Gastroesophageal sphincter (tissue), 4 donors: ENCODE data around the gene CYBA. TPM values are rescaled to one million over a fixed set of nuclear protein-coding genes. Genes with fewer than 3 reads are reported as not detected.

Experiments
- ATAC-seq: fragments of 150-250 bp; one replicate; pipeline ENCODE4 v1.9.1; 2016; ENCODE audit warnings: mild to moderate bottlenecking, moderate library complexity
- H3K27ac ChIP-seq, 4 donors: fragments of 200-600 bp; sonication (generic) in 3 of 4; 1 replicate in 3 of 4; 2 replicates in 1 of 4; pipeline ENCODE4 v1.5.1; 2016 to 2019
- H3K27me3 ChIP-seq: fragments of 200-600 bp; sonication (generic); one replicate; pipeline ENCODE4 v1.5.1; 2019
- H3K36me3 ChIP-seq, 2 donors: fragments of 200-600 bp; sonication (generic); one replicate each; pipeline ENCODE4 v1.5.1; 2019; ENCODE audit warnings: control low read depth in 1 of 2
- H3K4me1 ChIP-seq, 3 donors: fragments of 200-600 bp; sonication (generic); 1 replicate in 2 of 3; 2 replicates in 1 of 3; pipeline ENCODE4 v1.5.1; 2016 to 2019; ENCODE audit warnings: control low read depth in 2 of 3
- H3K4me3 ChIP-seq, 2 donors: fragments of 200-600 bp; sonication (generic); one replicate each; pipeline ENCODE4 v1.5.1; 2019; ENCODE audit warnings: mild to moderate bottlenecking in 1 of 2, moderate library complexity in 1 of 2
- H3K9me3 ChIP-seq, 3 donors: fragments of 200-600 bp; sonication (generic); one replicate each; pipeline ENCODE4 v1.5.1; 2017 to 2019; ENCODE audit warnings: control low read depth in 2 of 3
- EP300 ChIP-seq: sonication (generic); formaldehyde crosslinking; IDR thresholded peaks from one replicate; pipeline ENCODE4 v1.6.1; 2017; ENCODE audit warnings: antibody characterized with exemption, mild to moderate bottlenecking
- POLR2A ChIP-seq, 2 donors: fragments of 450-650 bp; IDR thresholded peaks; one replicate each; pipeline ENCODE4 v1.6.1; 2017; ENCODE audit warnings: antibody characterized with exemption in 2 of 2, mild to moderate bottlenecking in 2 of 2, moderate library complexity in 1 of 2
- POLR2AphosphoS5 ChIP-seq: sonication (generic); formaldehyde crosslinking; IDR thresholded peaks from one replicate; pipeline ENCODE4 v1.6.1; 2017; ENCODE audit warnings: antibody characterized with exemption
- WGBS, 2 donors: methylation state at CpG; one replicate each; pipeline ENCODE4 v1.1.5; 2018; ENCODE audit warnings: low coverage in 1 of 2; 5-methylcytosine and 5-hydroxymethylcytosine counted together
- total RNA-seq, 4 donors: library from RNA; depleted of rRNA; stranded (reverse); fragments of >200 nt; gene quantifications; one replicate each; pipeline ENCODE4 v1.1.0, GENCODE V29; 2016
- TF ChIP-seq, protein P1 (sequence below), 4 experiments: fragments of 200-600 bp in 2 of 4; fragments of 450-650 bp in 2 of 4; sonication (generic) in 1 of 4; IDR thresholded peaks; one replicate each; pipeline ENCODE4 v1.5.1; 2017 to 2019; ENCODE audit warnings: antibody characterized with exemption in 4 of 4, mild to moderate bottlenecking in 2 of 4, moderate library complexity in 2 of 4

CYBA gene
- total RNA-seq, 4 donors from 2014 or later = 19.9 to 135 (median 79.1) TPM

DNA sequence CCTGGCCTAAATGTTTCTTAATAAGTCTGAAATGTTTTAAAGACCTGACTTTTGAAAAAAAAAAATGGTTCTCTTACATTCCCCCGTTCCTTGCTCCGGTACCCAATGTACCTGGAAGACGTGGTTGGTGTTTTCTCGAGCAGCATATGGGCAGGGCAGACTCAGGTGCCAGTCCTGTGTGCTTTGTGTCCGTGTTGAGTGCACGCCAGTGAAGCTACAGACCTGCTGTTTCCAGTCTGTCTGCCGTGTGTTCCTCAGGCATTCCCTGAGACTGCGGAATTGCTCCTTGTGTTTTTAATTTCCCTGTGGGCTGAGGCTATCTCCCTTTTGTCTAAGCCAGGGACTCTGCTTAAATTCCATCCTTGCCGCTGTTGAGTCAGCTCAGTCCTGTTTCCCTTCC is 24.2 kb downstream of the CYBA start:
- no peaks in the 10 kb centered on the region for H3K27me3 ChIP-seq
- H3K4me3 ChIP-seq = no peak overlapping the region
- no peak for TF ChIP-seq POLR2A (IDR thresholded peaks at IDR 0.05)
- TF ChIP-seq EP300 = no peak
- TF ChIP-seq, protein P1, sequence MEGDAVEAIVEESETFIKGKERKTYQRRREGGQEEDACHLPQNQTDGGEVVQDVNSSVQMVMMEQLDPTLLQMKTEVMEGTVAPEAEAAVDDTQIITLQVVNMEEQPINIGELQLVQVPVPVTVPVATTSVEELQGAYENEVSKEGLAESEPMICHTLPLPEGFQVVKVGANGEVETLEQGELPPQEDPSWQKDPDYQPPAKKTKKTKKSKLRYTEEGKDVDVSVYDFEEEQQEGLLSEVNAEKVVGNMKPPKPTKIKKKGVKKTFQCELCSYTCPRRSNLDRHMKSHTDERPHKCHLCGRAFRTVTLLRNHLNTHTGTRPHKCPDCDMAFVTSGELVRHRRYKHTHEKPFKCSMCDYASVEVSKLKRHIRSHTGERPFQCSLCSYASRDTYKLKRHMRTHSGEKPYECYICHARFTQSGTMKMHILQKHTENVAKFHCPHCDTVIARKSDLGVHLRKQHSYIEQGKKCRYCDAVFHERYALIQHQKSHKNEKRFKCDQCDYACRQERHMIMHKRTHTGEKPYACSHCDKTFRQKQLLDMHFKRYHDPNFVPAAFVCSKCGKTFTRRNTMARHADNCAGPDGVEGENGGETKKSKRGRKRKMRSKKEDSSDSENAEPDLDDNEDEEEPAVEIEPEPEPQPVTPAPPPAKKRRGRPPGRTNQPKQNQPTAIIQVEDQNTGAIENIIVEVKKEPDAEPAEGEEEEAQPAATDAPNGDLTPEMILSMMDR (IDR thresholded peaks at IDR 0.05) = no peak
- TF ChIP-seq POLR2AphosphoS5 = no peak
- H3K9me3 ChIP-seq = no peaks in the 10 kb centered on the region
- 88 to 91% methylated on average over 6 to 9 of the region's 9 CpGs for WGBS, 2 donors
- H3K27ac ChIP-seq = no peak overlapping the region
- peaks cover 0 to 100% of the 10 kb centered on the region in 2 donors for H3K36me3 ChIP-seq
- H3K4me1 ChIP-seq = no peaks in the 10 kb centered on the region
- no peak for ATAC-seq

DNA sequence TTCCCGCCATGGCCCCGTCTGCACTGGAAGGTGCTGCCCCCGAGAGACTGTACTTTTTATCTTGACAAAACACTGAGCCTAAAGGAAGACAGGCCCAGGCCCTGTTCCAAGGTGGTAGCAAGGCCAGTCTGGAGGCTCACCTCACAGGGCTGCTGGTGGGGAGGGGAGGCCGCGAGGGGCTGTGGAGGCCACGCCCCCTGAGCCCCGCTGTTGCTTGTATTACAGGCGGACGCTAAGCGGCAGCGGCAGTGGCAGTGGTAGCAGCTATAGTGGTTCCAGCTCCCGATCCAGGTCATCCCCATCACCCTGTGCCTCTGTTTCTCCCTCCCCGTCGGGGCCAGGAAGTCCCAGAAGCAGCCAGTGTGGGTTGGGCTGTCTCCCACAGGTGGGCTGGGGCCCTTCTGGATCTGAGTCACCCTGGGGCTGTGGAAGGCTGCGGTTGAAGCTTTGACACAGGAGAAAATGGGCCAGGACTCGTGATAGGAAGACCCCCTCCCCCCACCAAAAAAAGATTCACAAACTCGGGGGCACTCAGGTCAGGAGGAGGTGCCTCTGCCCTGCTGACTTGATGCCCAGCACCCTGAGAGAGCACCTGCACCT is 25.8 kb downstream of the CYBA start:
- ATAC-seq = no peak
- H3K4me3 ChIP-seq = no peak overlapping the region
- H3K36me3 ChIP-seq = peaks cover 0 to 94% of the 10 kb centered on the region in 2 donors

DNA sequence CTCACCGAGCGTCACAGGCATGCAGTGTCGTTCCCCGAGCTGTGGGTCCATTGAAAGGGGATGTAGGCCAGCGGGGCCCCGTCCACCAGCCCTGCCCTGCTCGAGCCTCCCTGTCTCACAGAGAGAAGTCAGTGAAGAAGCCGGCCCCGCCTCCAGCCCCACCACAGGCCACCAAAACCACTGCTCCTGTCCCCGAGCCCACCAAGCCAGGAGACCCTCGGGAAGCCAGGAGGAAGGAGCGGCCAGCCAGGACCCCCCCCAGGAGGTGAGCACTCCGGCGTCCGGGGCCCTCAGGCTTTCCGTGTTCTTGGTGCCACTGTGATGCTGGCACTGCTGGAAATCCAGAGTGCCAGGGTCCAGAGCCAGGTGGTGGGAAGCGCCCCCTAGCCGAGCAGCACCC is 26.4 kb downstream of the CYBA start:
- ATAC-seq = no peak
- Histone ChIP-seq H3K4me3 (no peak overlapping the region), H3K9me3 (no peaks in the 10 kb centered on the region), H3K27me3 (no peaks in the 10 kb centered on the region), H3K27ac (no peak overlapping the region), H3K4me1 (no peaks in the 10 kb centered on the region), H3K36me3 (peaks cover 0 to 94% of the 10 kb centered on the region in 2 donors)
- TF ChIP-seq POLR2A (IDR thresholded peaks at IDR 0.05) (no peak), POLR2AphosphoS5 (no peak), EP300 (no peak)
- TF ChIP-seq, protein P1 (IDR thresholded peaks at IDR 0.05) = no peak
- 80% methylated on average over 1 of the region's 18 CpGs; no CpG with 5 or more reads in 1 of the 2 donors for WGBS, 2 donors

More for the DNA sequence above, 25.8 kb downstream of the CYBA start:
- Histone ChIP-seq H3K4me1 (no peaks in the 10 kb centered on the region), H3K27ac (no peak overlapping the region), H3K27me3 (no peaks in the 10 kb centered on the region), H3K9me3 (no peaks in the 10 kb centered on the region)
- no CpG with 5 or more reads among the region's 17 CpGs for WGBS, 2 donors
- no peak for TF ChIP-seq POLR2AphosphoS5
- TF ChIP-seq, protein P1 (IDR thresholded peaks at IDR 0.05) = no peak

DNA sequence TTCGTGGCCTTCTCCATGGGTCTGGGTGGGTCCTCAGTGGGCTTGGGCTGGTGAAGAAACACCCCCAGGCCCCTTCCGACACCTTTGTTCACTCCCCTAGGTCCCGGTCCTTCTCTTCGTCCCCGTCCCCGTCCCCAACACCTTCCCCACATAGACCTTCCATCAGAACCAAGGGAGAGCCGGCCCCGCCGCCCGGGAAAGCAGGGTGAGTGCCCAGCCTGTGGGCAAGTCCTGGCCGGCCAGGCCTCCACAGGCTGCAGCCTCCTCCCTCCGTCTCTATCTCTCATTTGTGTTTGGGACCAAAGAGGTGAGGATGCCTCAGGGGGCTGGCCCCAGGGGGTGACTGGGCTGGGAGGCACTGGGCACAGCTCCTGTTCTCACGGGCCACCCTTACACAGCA is 27.0 kb downstream of the CYBA start:
- Histone ChIP-seq H3K36me3 (peaks cover 0 to 94% of the 10 kb centered on the region in 2 donors), H3K4me3 (no peak overlapping the region), H3K27me3 (no peaks in the 10 kb centered on the region), H3K4me1 (no peaks in the 10 kb centered on the region), H3K9me3 (no peaks in the 10 kb centered on the region), H3K27ac (no peak overlapping the region)
- TF ChIP-seq POLR2A (IDR thresholded peaks at IDR 0.05) = no peak
- no peak for TF ChIP-seq POLR2AphosphoS5
- TF ChIP-seq EP300 = no peak
- TF ChIP-seq, protein P1 (IDR thresholded peaks at IDR 0.05) = no peak
- ATAC-seq = no peak
- 94% methylated on average over 8 of the region's 13 CpGs; no CpG with 5 or more reads in 1 of the 2 donors for WGBS, 2 donors

DNA sequence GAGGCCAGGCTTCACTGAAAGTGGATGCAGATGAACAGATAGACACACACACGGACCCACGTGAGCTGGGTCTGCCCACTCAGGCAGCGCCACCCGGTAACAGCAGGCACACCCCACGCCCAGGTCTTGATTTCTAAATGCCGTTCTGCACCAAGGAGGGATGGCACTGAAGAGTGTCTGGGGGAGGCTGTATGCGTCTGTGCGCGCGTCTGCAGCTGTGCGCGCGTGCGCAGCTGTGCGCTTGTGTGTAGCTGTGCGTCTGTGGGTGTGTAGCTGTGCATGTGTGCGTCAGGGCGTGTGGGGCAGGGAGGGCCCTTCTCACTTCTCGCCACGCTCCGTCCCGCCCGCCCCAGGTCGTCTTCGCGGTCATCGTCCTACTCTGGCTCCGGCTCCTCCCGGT is 28.0 kb downstream of the CYBA start:
- Histone ChIP-seq H3K27ac (no peak overlapping the region), H3K4me3 (no peak overlapping the region), H3K4me1 (no peaks in the 10 kb centered on the region), H3K36me3 (peaks cover 0 to 94% of the 10 kb centered on the region in 2 donors), H3K27me3 (no peaks in the 10 kb centered on the region), H3K9me3 (no peaks in the 10 kb centered on the region)
- ATAC-seq = no peak
- 91% methylated on average over 6 of the region's 29 CpGs; no CpG with 5 or more reads in 1 of the 2 donors for WGBS, 2 donors
- TF ChIP-seq EP300 = no peak
- no peak for TF ChIP-seq POLR2A (IDR thresholded peaks at IDR 0.05)
- TF ChIP-seq, protein P1 (IDR thresholded peaks at IDR 0.05) = no peak
- no peak for TF ChIP-seq POLR2AphosphoS5
